IgD-negative memory B cell (primary cell): Measurements from ENCODE around the gene DYRK2. TPM values are rescaled to one million over a fixed set of nuclear protein-coding genes. Genes with fewer than 3 reads are reported as not detected.

ENCODE experiments used
- H3K27ac Mint-ChIP-seq, 3 donors: one replicate each; pipeline ENCODE4 v1.8.0; 2020 to 2022; ENCODE audit warnings: mild to moderate bottlenecking in 3 of 3, mixed read lengths in 3 of 3, moderate library complexity in 1 of 3
- H3K27me3 Mint-ChIP-seq: one replicate; pipeline ENCODE4 v1.8.0; 2021; ENCODE audit warnings: mixed read lengths
- H3K36me3 Mint-ChIP-seq: one replicate; pipeline ENCODE4 v1.8.0; 2020; ENCODE audit warnings: mild to moderate bottlenecking, mixed read lengths
- H3K4me1 Mint-ChIP-seq, 3 donors: one replicate each; pipeline ENCODE4 v1.8.0; 2020 to 2022; ENCODE audit warnings: mixed read lengths in 3 of 3, mild to moderate bottlenecking in 1 of 3
- H3K4me3 Mint-ChIP-seq, 4 donors: one replicate each; pipeline ENCODE4 v1.8.0; 2020 to 2022; ENCODE audit warnings: mild to moderate bottlenecking in 4 of 4, mixed read lengths in 4 of 4, moderate library complexity in 3 of 4
- H3K9me3 Mint-ChIP-seq, 3 donors: one replicate each; pipeline ENCODE4 v1.8.0; 2020 to 2021; ENCODE audit warnings: mixed read lengths in 3 of 3, mild to moderate bottlenecking in 1 of 3
- polyA plus RNA-seq: library from polyadenylated mRNA; unstranded; fragments of 300-500 nt; fragmentation: Illumina TruSeq; gene quantifications from one replicate; pipeline ENCODE4 v1.2.3, GENCODE V29; 2021

The DYRK2 gene
- polyA plus RNA-seq, 1 donor from 2014 or later = 58.4 TPM

- peaks cover 20 to 47% (median 31%) of the 10 kb centered on the region in 3 donors for H3K4me1 Mint-ChIP-seq
- H3K27me3 Mint-ChIP-seq = peaks cover 6% of the 10 kb centered on the region
- no peak overlapping the region for H3K4me3 Mint-ChIP-seq
- H3K27ac Mint-ChIP-seq = no peak overlapping the region
- H3K9me3 Mint-ChIP-seq = no peaks in the 10 kb centered on the region
- H3K36me3 Mint-ChIP-seq = peaks cover 2% of the 10 kb centered on the region
Measured at GRCh38 chr12:67694306-67694900, 45.9 kb downstream of the DYRK2 start.

- Mint-ChIP-seq H3K9me3 (no peaks in the 10 kb centered on the region), H3K27ac (no peak overlapping the region), H3K36me3 (peaks cover 2% of the 10 kb centered on the region), H3K4me3 (no peak overlapping the region), H3K4me1 (peaks cover 26 to 54% (median 39%) of the 10 kb centered on the region in 3 donors), H3K27me3 (peaks cover 6% of the 10 kb centered on the region)
Measured at GRCh38 chr12:67695974-67696373, 47.4 kb downstream of the DYRK2 start.

- H3K36me3 Mint-ChIP-seq = peaks cover 2% of the 10 kb centered on the region
- H3K4me1 Mint-ChIP-seq = peaks cover 26 to 50% (median 33%) of the 10 kb centered on the region in 3 donors
- no peak overlapping the region for H3K27ac Mint-ChIP-seq
- no peaks in the 10 kb centered on the region for H3K9me3 Mint-ChIP-seq
- no peak overlapping the region for H3K4me3 Mint-ChIP-seq
- H3K27me3 Mint-ChIP-seq = peaks cover 6% of the 10 kb centered on the region
Measured at GRCh38 chr12:67697443-67697842, 48.9 kb downstream of the DYRK2 start.

GRCh38 chr12:67697967-67698366, 49.4 kb downstream of the DYRK2 start:
- peak overlapping the region in 1 of 4 donors; percentile 91 for H3K4me3 Mint-ChIP-seq
- peaks cover 25 to 48% (median 32%) of the 10 kb centered on the region in 3 donors for H3K4me1 Mint-ChIP-seq
- no peaks in the 10 kb centered on the region for H3K9me3 Mint-ChIP-seq
- H3K36me3 Mint-ChIP-seq = peaks cover 1% of the 10 kb centered on the region
- H3K27me3 Mint-ChIP-seq = peaks cover 4% of the 10 kb centered on the region
- peak overlapping the region in 1 of 3 donors; percentile 86 for H3K27ac Mint-ChIP-seq

- Mint-ChIP-seq H3K27me3 (peaks cover 1% of the 10 kb centered on the region), H3K27ac (peak overlapping the region; percentile 7 to 87 (median 33)), H3K4me1 (peaks cover 21 to 39% (median 28%) of the 10 kb centered on the region in 3 donors), H3K9me3 (no peaks in the 10 kb centered on the region), H3K36me3 (no peaks in the 10 kb centered on the region), H3K4me3 (peak overlapping the region; percentile 9 to 91 (median 83))
Measured at GRCh38 chr12:67698672-67699581, 50.4 kb downstream of the DYRK2 start.

- Mint-ChIP-seq H3K4me3 (no peak overlapping the region), H3K36me3 (peaks cover 2% of the 10 kb centered on the region), H3K27ac (no peak overlapping the region), H3K4me1 (peaks cover 23 to 30% (median 26%) of the 10 kb centered on the region in 3 donors), H3K9me3 (no peaks in the 10 kb centered on the region), H3K27me3 (peaks cover 1% of the 10 kb centered on the region)
Measured at GRCh38 chr12:67701121-67701520, 52.6 kb downstream of the DYRK2 start.

GRCh38 chr12:67702136-67702535, 53.6 kb downstream of the DYRK2 start:
- peaks cover 1% of the 10 kb centered on the region for H3K27me3 Mint-ChIP-seq
- peak overlapping the region in 1 of 4 donors; percentile 24 for H3K4me3 Mint-ChIP-seq
- H3K9me3 Mint-ChIP-seq = no peaks in the 10 kb centered on the region
- no peak overlapping the region for H3K27ac Mint-ChIP-seq
- H3K36me3 Mint-ChIP-seq = peaks cover 2% of the 10 kb centered on the region
- peaks cover 23 to 28% (median 26%) of the 10 kb centered on the region in 3 donors for H3K4me1 Mint-ChIP-seq

GRCh38 chr12:67704071-67704470, 55.5 kb downstream of the DYRK2 start:
- Mint-ChIP-seq H3K9me3 (no peaks in the 10 kb centered on the region), H3K27ac (no peak overlapping the region), H3K36me3 (peaks cover 2% of the 10 kb centered on the region), H3K4me1 (peaks cover 13% of the 10 kb centered on the region in 3 donors), H3K4me3 (no peak overlapping the region), H3K27me3 (peaks cover 1% of the 10 kb centered on the region)

- no peak overlapping the region for H3K27ac Mint-ChIP-seq
- H3K9me3 Mint-ChIP-seq = no peaks in the 10 kb centered on the region
- no peak overlapping the region for H3K4me3 Mint-ChIP-seq
- peaks cover 4% of the 10 kb centered on the region for H3K27me3 Mint-ChIP-seq
- H3K36me3 Mint-ChIP-seq = peaks cover 2% of the 10 kb centered on the region
- H3K4me1 Mint-ChIP-seq = peaks cover 4 to 8% (median 8%) of the 10 kb centered on the region in 3 donors
Measured at GRCh38 chr12:67705394-67706370, 57.1 kb downstream of the DYRK2 start.

- Mint-ChIP-seq H3K36me3 (peaks cover 2% of the 10 kb centered on the region), H3K4me3 (no peak overlapping the region), H3K27ac (no peak overlapping the region), H3K9me3 (no peaks in the 10 kb centered on the region), H3K4me1 (peaks cover 2 to 10% (median 8%) of the 10 kb centered on the region in 3 donors), H3K27me3 (peaks cover 4% of the 10 kb centered on the region)
Measured at GRCh38 chr12:67709367-67709954, 60.9 kb downstream of the DYRK2 start.

GRCh38 chr12:67710582-67710981, 62.0 kb downstream of the DYRK2 start:
- peak overlapping the region in 1 of 4 donors; percentile 13 for H3K4me3 Mint-ChIP-seq

GRCh38 chr12:67712011-67712410, 63.5 kb downstream of the DYRK2 start:
- H3K36me3 Mint-ChIP-seq = no peaks in the 10 kb centered on the region
- no peaks in the 10 kb centered on the region for H3K9me3 Mint-ChIP-seq
- H3K27ac Mint-ChIP-seq = no peak overlapping the region
- peaks cover 4% of the 10 kb centered on the region for H3K27me3 Mint-ChIP-seq
- H3K4me3 Mint-ChIP-seq = no peak overlapping the region
- peaks cover 0 to 12% (median 11%) of the 10 kb centered on the region in 3 donors for H3K4me1 Mint-ChIP-seq

More at GRCh38 chr12:67710582-67710981, 62.0 kb downstream of the DYRK2 start:
- no peaks in the 10 kb centered on the region for H3K9me3 Mint-ChIP-seq
- no peaks in the 10 kb centered on the region for H3K36me3 Mint-ChIP-seq
- H3K4me1 Mint-ChIP-seq = peaks cover 0 to 12% (median 11%) of the 10 kb centered on the region in 3 donors
- peaks cover 4% of the 10 kb centered on the region for H3K27me3 Mint-ChIP-seq
- no peak overlapping the region for H3K27ac Mint-ChIP-seq

- H3K4me3 Mint-ChIP-seq = no peak overlapping the region
- no peaks in the 10 kb centered on the region for H3K9me3 Mint-ChIP-seq
- no peak overlapping the region for H3K27ac Mint-ChIP-seq
- H3K36me3 Mint-ChIP-seq = no peaks in the 10 kb centered on the region
- peaks cover 0 to 12% (median 11%) of the 10 kb centered on the region in 3 donors for H3K4me1 Mint-ChIP-seq
- peaks cover 4% of the 10 kb centered on the region for H3K27me3 Mint-ChIP-seq
Measured at GRCh38 chr12:67714648-67715047, 66.1 kb downstream of the DYRK2 start.
